A673 (cell line): Measurements from ENCODE around the gene TSPAN12.

Experiments used
- EZH2 ChIP-seq: fragments of 200-600 bp; sonication (generic); IDR thresholded peaks from 2 replicates; pipeline ENCODE4 v1.6.1; 2017; ENCODE audit warnings: borderline replicate concordance, low read depth, mild to moderate bottlenecking, mixed read lengths, antibody characterized with exemption, low read length; ENCODE audit not compliant: poor library complexity, severe bottlenecking
- TF ChIP-seq, protein P1 (sequence below): fragments of 300-800, 200-600 bp; sonication (generic); conservative IDR thresholded peaks from 2 replicates; pipeline ENCODE4 v1.5.1; 2017; ENCODE audit warnings: low read depth, mild to moderate bottlenecking, antibody characterized with exemption, low read length, moderate library complexity, mixed read lengths

DNA sequence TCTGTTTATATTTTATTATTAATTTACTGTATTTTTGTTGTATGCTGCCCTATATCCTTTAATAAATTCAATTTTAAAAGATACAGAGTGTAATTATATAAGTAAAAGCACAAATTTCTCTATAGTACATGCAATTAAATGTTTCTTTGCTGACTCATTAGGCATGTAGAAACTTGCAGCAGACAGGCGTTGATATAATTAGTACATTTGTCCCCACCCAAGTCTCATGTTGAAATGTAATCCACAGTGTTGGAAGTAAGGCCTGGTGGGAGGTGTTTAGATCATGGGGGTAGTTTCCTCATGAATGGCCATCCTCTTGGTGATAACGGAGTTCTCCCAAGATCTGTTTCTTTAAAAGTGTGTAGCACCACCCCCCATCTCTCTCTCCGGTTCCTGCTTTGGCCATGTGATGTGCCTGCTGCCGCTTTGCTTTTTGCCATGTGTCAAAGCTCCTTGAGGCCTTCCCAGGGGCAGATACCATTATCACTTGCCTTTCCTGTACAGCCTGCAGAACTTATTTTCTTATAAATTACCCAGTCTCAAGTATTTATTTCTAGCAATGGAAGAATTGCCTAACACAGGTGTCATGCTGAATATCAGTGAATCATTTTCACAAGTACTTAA lies 63.7 kb downstream of the TSPAN12 start:
- TF ChIP-seq, protein P1, sequence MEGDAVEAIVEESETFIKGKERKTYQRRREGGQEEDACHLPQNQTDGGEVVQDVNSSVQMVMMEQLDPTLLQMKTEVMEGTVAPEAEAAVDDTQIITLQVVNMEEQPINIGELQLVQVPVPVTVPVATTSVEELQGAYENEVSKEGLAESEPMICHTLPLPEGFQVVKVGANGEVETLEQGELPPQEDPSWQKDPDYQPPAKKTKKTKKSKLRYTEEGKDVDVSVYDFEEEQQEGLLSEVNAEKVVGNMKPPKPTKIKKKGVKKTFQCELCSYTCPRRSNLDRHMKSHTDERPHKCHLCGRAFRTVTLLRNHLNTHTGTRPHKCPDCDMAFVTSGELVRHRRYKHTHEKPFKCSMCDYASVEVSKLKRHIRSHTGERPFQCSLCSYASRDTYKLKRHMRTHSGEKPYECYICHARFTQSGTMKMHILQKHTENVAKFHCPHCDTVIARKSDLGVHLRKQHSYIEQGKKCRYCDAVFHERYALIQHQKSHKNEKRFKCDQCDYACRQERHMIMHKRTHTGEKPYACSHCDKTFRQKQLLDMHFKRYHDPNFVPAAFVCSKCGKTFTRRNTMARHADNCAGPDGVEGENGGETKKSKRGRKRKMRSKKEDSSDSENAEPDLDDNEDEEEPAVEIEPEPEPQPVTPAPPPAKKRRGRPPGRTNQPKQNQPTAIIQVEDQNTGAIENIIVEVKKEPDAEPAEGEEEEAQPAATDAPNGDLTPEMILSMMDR = no peak
- no peak for TF ChIP-seq EZH2
